Kidney epithelial cell (primary cell): ENCODE measurements around the gene OSBP. TPM values are rescaled to one million over a fixed set of nuclear protein-coding genes. Genes with fewer than 3 reads are reported as not detected.

Source experiments
- DNase-seq: peaks from one replicate; pipeline ENCODE4 v3.0.0-alpha.2; 2010; ENCODE audit warnings: low read depth
- H3K27me3 ChIP-seq: 2 replicates; pipeline ENCODE4 v1.6.0; 2011; ENCODE audit warnings: low read length; ENCODE audit not compliant: control insufficient read depth, insufficient read depth
- H3K36me3 ChIP-seq: 2 replicates; pipeline ENCODE4 v1.5.1; 2011; ENCODE audit warnings: low read length; ENCODE audit not compliant: control insufficient read depth, insufficient read depth
- H3K4me3 ChIP-seq: 2 replicates; pipeline ENCODE4 v1.5.1; 2011; ENCODE audit warnings: low read depth, mild to moderate bottlenecking, control low read depth, low read length
- CTCF ChIP-seq: IDR thresholded peaks from 2 replicates; pipeline ENCODE4 v1.5.1; 2011; ENCODE audit warnings: mild to moderate bottlenecking, moderate library complexity, low read length, control low read depth, inconsistent platforms; ENCODE audit not compliant: insufficient read depth, poor library complexity, severe bottlenecking
- total RNA-seq: library from RNA; depleted of rRNA; stranded (reverse); fragments of >200 nt; gene quantifications from 2 replicates; pipeline ENCODE4 v1.2.3, GENCODE V29; 2015

OSBP gene
- total RNA-seq, 1 donor from 2014 or later = 27.1 TPM

- no peaks in the 10 kb centered on the region for H3K36me3 ChIP-seq
- peak overlapping the region; percentile 35 for H3K4me3 ChIP-seq
- H3K27me3 ChIP-seq = no peaks in the 10 kb centered on the region
- TF ChIP-seq CTCF = no peak
- DNase-seq = no peak
Observed at GRCh38 chr11:59556115-59556916, 59.3 kb downstream of the OSBP start.

GRCh38 chr11:59555601-59556114, 59.9 kb downstream of the OSBP start:
- Histone ChIP-seq H3K36me3 (no peaks in the 10 kb centered on the region), H3K27me3 (no peaks in the 10 kb centered on the region), H3K4me3 (peak overlapping the region; percentile 35)
- no peak for DNase-seq
- no peak for TF ChIP-seq CTCF

- DNase-seq = no peak
- no peaks in the 10 kb centered on the region for H3K27me3 ChIP-seq
- TF ChIP-seq CTCF = no peak
- no peaks in the 10 kb centered on the region for H3K36me3 ChIP-seq
- no peak overlapping the region for H3K4me3 ChIP-seq
Observed at GRCh38 chr11:59553323-59553722, 62.3 kb downstream of the OSBP start.

- Histone ChIP-seq H3K36me3 (no peaks in the 10 kb centered on the region), H3K27me3 (no peaks in the 10 kb centered on the region), H3K4me3 (no peak overlapping the region)
- no peak for DNase-seq
- TF ChIP-seq CTCF = no peak
Observed at GRCh38 chr11:59552844-59553243, 62.7 kb downstream of the OSBP start.

- DNase-seq = no peak
- Histone ChIP-seq H3K36me3 (no peaks in the 10 kb centered on the region), H3K27me3 (no peaks in the 10 kb centered on the region), H3K4me3 (peak overlapping the region; percentile 58)
- no peak for TF ChIP-seq CTCF
Observed at GRCh38 chr11:59551659-59552521, 63.7 kb downstream of the OSBP start.
